IPS-18c (cell line): Measurements from ENCODE around the gene CDC20B.

Experiments
- H3K4me3 ChIP-seq: 2 replicates; pipeline ENCODE4 v1.7.0; 2013; ENCODE audit warnings: low read depth, mild to moderate bottlenecking, low read length, moderate library complexity; ENCODE audit not compliant: insufficient read depth
- H3K9me3 ChIP-seq: one replicate; pipeline ENCODE4 v1.6.1; 2013; ENCODE audit warnings: mild to moderate bottlenecking, low read length, moderate library complexity; ENCODE audit not compliant: control insufficient read depth, insufficient read depth

Gene CDC20B

GRCh38 chr5:55172937-55173686 is at the start of gene CDC20B:
CDC20B (minus strand) TSS chr5:55173177; CDS start chr5:55173000, 177 bp downstream.
- Histone ChIP-seq H3K4me3 (peak within 1 kb of the TSS; percentile 34), H3K9me3 (no peaks in the 10 kb centered on the region)

GRCh38 chr5:55222092-55222984 is 49.4 kb upstream of the CDC20B start:
- Histone ChIP-seq H3K9me3 (no peaks in the 10 kb centered on the region), H3K4me3 (no peak overlapping the region; the same call in 1 of the 2 replicates)

GRCh38 chr5:55220433-55221185 is 47.6 kb upstream of the CDC20B start:
- H3K4me3 ChIP-seq, result peak overlapping the region; percentile 62
- no peaks in the 10 kb centered on the region for H3K9me3 ChIP-seq

GRCh38 chr5:55219770-55220169 is 46.8 kb upstream of the CDC20B start:
- no peak overlapping the region; the same call in 1 of the 2 replicates for H3K4me3 ChIP-seq
- H3K9me3 ChIP-seq, result no peaks in the 10 kb centered on the region

GRCh38 chr5:55218967-55219366 is 46.0 kb upstream of the CDC20B start:
- no peak overlapping the region for H3K4me3 ChIP-seq
- no peaks in the 10 kb centered on the region for H3K9me3 ChIP-seq

GRCh38 chr5:55211184-55211874 is 38.4 kb upstream of the CDC20B start:
- Histone ChIP-seq H3K9me3 (no peaks in the 10 kb centered on the region), H3K4me3 (no peak overlapping the region)

- no peaks in the 10 kb centered on the region for H3K9me3 ChIP-seq
- no peak overlapping the region for H3K4me3 ChIP-seq
Observed at GRCh38 chr5:55205001-55205400, 32.0 kb upstream of the CDC20B start.

GRCh38 chr5:55191165-55191564 is 18.2 kb upstream of the CDC20B start:
- no peak overlapping the region for H3K4me3 ChIP-seq
- H3K9me3 ChIP-seq, result no peaks in the 10 kb centered on the region

- Histone ChIP-seq H3K9me3 (no peaks in the 10 kb centered on the region), H3K4me3 (no peak overlapping the region)
Observed at GRCh38 chr5:55188656-55189540, 15.9 kb upstream of the CDC20B start.

- Histone ChIP-seq H3K9me3 (no peaks in the 10 kb centered on the region), H3K4me3 (no peak overlapping the region)
Observed at GRCh38 chr5:55187370-55187769, 14.4 kb upstream of the CDC20B start.

GRCh38 chr5:55180016-55180415 is 7.0 kb upstream of the CDC20B start:
- H3K4me3 ChIP-seq, result no peak overlapping the region
- H3K9me3 ChIP-seq, result no peaks in the 10 kb centered on the region

- no peaks in the 10 kb centered on the region for H3K9me3 ChIP-seq
- H3K4me3 ChIP-seq, result no peak overlapping the region
Observed at GRCh38 chr5:55177078-55177477, 4.1 kb upstream of the CDC20B start.

GRCh38 chr5:55176176-55176818 is 3.3 kb upstream of the CDC20B start:
- Histone ChIP-seq H3K9me3 (no peaks in the 10 kb centered on the region), H3K4me3 (peak overlapping the region; percentile 37; the same call in 1 of the 2 replicates)

- H3K4me3 ChIP-seq, result peak overlapping the region; percentile 37; the same call in 1 of the 2 replicates
- H3K9me3 ChIP-seq, result no peaks in the 10 kb centered on the region
Observed at GRCh38 chr5:55175781-55176175, 2.8 kb upstream of the CDC20B start.

- no peaks in the 10 kb centered on the region for H3K9me3 ChIP-seq
- peak overlapping the region; percentile 34 for H3K4me3 ChIP-seq
Observed at GRCh38 chr5:55173687-55174230, 782 bp upstream of the CDC20B start.
